Stomach (tissue), 9 donors: Measurements from ENCODE around the gene ARID5A. TPM values are rescaled to one million over a fixed set of nuclear protein-coding genes. Genes with fewer than 3 reads are reported as not detected.

Experiments
- DNase-seq, 2 donors: peaks; one replicate each; pipeline versions ENCODE4 v3.0.0 to v3.0.0-alpha.2; 2013 to 2019
- H3K27ac ChIP-seq, 5 donors: fragments of 200-600 bp in 4 of 5; sonication (generic) in 4 of 5; one replicate each; pipeline ENCODE4 v1.5.1; 2013 to 2019; ENCODE audit warnings: mild to moderate bottlenecking in 1 of 5, moderate library complexity in 1 of 5
- H3K27me3 ChIP-seq, 3 donors: fragments of 200-600 bp; sonication (generic); one replicate each; pipeline ENCODE4 v1.5.1; 2017 to 2019; ENCODE audit warnings: mixed run types in 1 of 3
- H3K36me3 ChIP-seq, 4 donors: fragments of 200-600 bp; sonication (generic); 1 replicate in 3 of 4; 2 replicates in 1 of 4; pipeline ENCODE4 v1.5.1; 2016 to 2019
- H3K4me1 ChIP-seq, 4 donors: fragments of 200-600 bp; sonication (generic); one replicate each; pipeline ENCODE4 v1.5.1; 2016 to 2019
- H3K4me3 ChIP-seq, 4 donors: fragments of 200-600 bp; sonication (generic) in 3 of 4; one replicate each; pipeline ENCODE4 v1.5.1; 2016 to 2019; ENCODE audit warnings: mild to moderate bottlenecking in 1 of 4
- H3K9me3 ChIP-seq, 4 donors: fragments of 200-600 bp; sonication (generic); one replicate each; pipeline ENCODE4 v1.5.1; 2016 to 2019
- CTCF ChIP-seq, 7 experiments: fragments of 450-650 bp in 4 of 7; fragments of 200-600 bp in 3 of 7; sonication (generic) in 3 of 7; IDR thresholded peaks; one replicate each; pipeline ENCODE4 v1.5.1; 2016 to 2019; ENCODE audit warnings: antibody characterized with exemption in 7 of 7, control low read depth in 2 of 7, mild to moderate bottlenecking in 1 of 7
- EP300 ChIP-seq: sonication (generic); formaldehyde crosslinking; IDR thresholded peaks from one replicate; pipeline ENCODE4 v1.6.1; 2017; ENCODE audit warnings: antibody characterized with exemption
- POLR2A ChIP-seq, 4 donors: fragments of 450-650 bp; IDR thresholded peaks; one replicate each; pipeline ENCODE4 v1.6.1; 2016; ENCODE audit warnings: antibody characterized with exemption in 4 of 4, control low read depth in 2 of 4, mild to moderate bottlenecking in 1 of 4, moderate library complexity in 1 of 4
- POLR2AphosphoS5 ChIP-seq, 3 donors: sonication (generic); formaldehyde crosslinking; IDR thresholded peaks; one replicate each; pipeline ENCODE4 v1.6.1; 2016; ENCODE audit warnings: antibody characterized with exemption in 3 of 3
- WGBS, 5 donors: extraction: QIAGEN DNeasy Blood & Tissue Kit in 3 of 5; methylation state at CpG; one replicate each; pipeline versions ENCODE4 v1.1.5 to v1.1.7; 2013 to 2018; 5-methylcytosine and 5-hydroxymethylcytosine counted together
- intact Hi-C: fragments of 100-400 bp; cut with DNase I; formaldehyde crosslinking; loops from one replicate; pipeline ENCODE4 v1.15.1; 2023; ENCODE audit warnings: low total_unique reads
- polyA plus RNA-seq, 3 donors: library from polyadenylated mRNA; stranded (reverse); fragments of 200-250 nt; gene quantifications; one replicate each; pipeline ENCODE4 v1.2.3, GENCODE V29; 2013
- total RNA-seq, 5 donors: library from RNA; depleted of rRNA; stranded (reverse); fragments of >200 nt; gene quantifications; one replicate each; pipeline versions ENCODE4 v1.1.0 to v1.2.3, GENCODE V29; 2014 to 2016
- donor health status: healthy with polysubstance abuse.
- donor health status: Bipolar disorder and iron deficiency.
- donor health status: healthy.

The ARID5A gene
- total and polyA plus RNA-seq, 8 donors: 1.2 to 26.8 (median 14.6) TPM

GRCh38 chr2:96529376-96530143 is 7.0 kb upstream of the ARID5A start:
- H3K27me3 ChIP-seq: no peaks in the 10 kb centered on the region
- 89 to 91% (median 90%) methylated on average over 7 to 9 of the region's 9 CpGs for WGBS, 5 donors
- intact Hi-C loops: no loop called here
- H3K4me1 ChIP-seq: peaks cover 45 to 81% (median 59%) of the 10 kb centered on the region in 4 donors
- H3K4me3 ChIP-seq: no peak overlapping the region
- H3K9me3 ChIP-seq: no peaks in the 10 kb centered on the region
- no peaks in the 10 kb centered on the region for H3K36me3 ChIP-seq
- no peak for DNase-seq
- H3K27ac ChIP-seq: peak overlapping the region in 4 of 5 donors; percentile 78 to 99 (median 92)
- TF ChIP-seq EP300: no peak
- no peak for TF ChIP-seq CTCF (IDR thresholded peaks at IDR 0.05)
- no peak for TF ChIP-seq POLR2AphosphoS5 (IDR thresholded peaks at IDR 0.05)

DNA sequence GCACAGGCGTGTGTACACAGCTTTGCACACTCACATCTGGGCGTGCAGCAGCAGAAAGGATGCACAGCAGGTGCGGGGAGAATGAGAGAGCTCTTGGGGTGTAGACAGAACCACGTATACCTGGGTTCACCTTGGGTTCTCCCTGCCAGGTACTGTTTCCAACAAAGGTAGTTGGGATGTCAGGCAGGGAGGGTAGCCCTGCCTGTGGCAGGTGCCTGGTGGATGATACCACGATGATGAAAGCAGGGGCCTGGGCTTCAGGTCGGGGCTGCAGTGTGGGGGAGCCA is 6.5 kb upstream of the ARID5A start:
- peaks cover 50 to 87% (median 64%) of the 10 kb centered on the region in 4 donors for H3K4me1 ChIP-seq
- intact Hi-C loops: no loop called here
- H3K27me3 ChIP-seq: no peaks in the 10 kb centered on the region
- H3K4me3 ChIP-seq: no peak overlapping the region
- no peaks in the 10 kb centered on the region for H3K9me3 ChIP-seq
- peak overlapping the region in 3 of 5 donors; percentile 91 to 99 (median 93) for H3K27ac ChIP-seq
- TF ChIP-seq EP300 (no peak), POLR2AphosphoS5 (IDR thresholded peaks at IDR 0.05) (no peak), POLR2A (IDR thresholded peaks at IDR 0.05) (no peak), CTCF (IDR thresholded peaks at IDR 0.05) (no peak)
- 82 to 84% (median 83%) methylated on average over 6 of the region's 6 CpGs for WGBS, 5 donors
- DNase-seq: no peak
- no peaks in the 10 kb centered on the region for H3K36me3 ChIP-seq

DNA sequence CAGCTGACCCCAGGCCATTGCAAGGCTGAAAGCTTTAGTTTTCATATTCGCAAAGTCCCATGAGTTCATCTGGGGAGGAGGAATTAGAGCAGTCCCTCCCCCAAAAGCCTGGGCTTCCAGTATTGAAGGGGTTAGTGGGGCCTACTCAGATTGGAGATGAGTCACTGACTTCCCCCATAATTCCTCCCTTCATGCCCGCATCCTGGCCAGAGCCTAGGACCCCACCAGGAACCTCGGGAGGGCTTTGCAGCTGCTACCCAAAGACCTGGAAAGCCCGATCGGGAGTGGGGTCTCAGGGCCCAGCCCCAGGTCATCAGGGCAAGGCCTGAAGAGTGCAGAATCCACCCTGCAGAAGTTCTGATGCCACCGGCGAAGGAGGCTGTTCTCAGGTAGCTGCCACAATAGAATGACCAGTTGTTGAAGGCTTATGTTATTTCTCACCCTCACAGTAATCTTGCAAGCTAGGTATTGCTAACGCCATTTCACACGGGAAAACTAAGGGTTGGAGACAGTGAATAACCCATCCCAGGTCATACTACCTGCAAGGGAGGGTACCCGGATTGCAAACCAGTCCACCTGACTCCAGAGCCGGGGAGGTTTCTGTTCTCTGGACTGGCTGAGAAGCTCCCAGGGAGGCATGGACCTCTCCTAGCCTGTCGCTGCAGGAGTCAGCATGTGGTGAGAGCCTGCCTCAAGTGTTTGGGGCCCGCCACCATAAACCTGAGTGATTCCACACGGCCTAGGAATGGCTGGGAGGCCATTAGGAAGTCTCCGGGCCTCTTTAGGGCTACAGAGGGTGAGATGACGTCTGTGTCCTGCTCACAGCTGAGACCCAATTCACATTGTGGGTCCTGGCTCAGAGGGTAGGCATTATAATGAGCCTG is 5.8 kb upstream of the ARID5A start:
- Histone ChIP-seq H3K9me3 (no peaks in the 10 kb centered on the region), H3K4me1 (peaks cover 50 to 93% (median 67%) of the 10 kb centered on the region in 4 donors), H3K27me3 (no peaks in the 10 kb centered on the region), H3K27ac (peak overlapping the region in 4 of 5 donors; percentile 84 to 99 (median 92)), H3K4me3 (no peak overlapping the region), H3K36me3 (no peaks in the 10 kb centered on the region)
- no peak for TF ChIP-seq POLR2AphosphoS5 (IDR thresholded peaks at IDR 0.05)
- TF ChIP-seq EP300: no peak
- TF ChIP-seq CTCF (IDR thresholded peaks at IDR 0.05): no peak
- TF ChIP-seq POLR2A (IDR thresholded peaks at IDR 0.05): no peak
- DNase-seq: no peak
- intact Hi-C loops: no loop called here
- WGBS, 5 donors: 69 to 85% (median 83%) methylated on average over 11 to 16 of the region's 16 CpGs

- peak overlapping the region in 3 of 4 donors; percentile 19 to 35 (median 22) for H3K4me3 ChIP-seq
- no peak for TF ChIP-seq CTCF (IDR thresholded peaks at IDR 0.05)
- TF ChIP-seq POLR2A (IDR thresholded peaks at IDR 0.05): no peak
- no peak for TF ChIP-seq POLR2AphosphoS5 (IDR thresholded peaks at IDR 0.05)
- TF ChIP-seq EP300: no peak
- WGBS, 5 donors: 77 to 85% (median 80%) methylated on average over 9 of the region's 9 CpGs
- no peaks in the 10 kb centered on the region for H3K27me3 ChIP-seq
- H3K4me1 ChIP-seq: peaks cover 54 to 99% (median 72%) of the 10 kb centered on the region in 4 donors
- H3K36me3 ChIP-seq: no peaks in the 10 kb centered on the region
- no peaks in the 10 kb centered on the region for H3K9me3 ChIP-seq
- intact Hi-C loops: no loop called here
- DNase-seq: no peak
- H3K27ac ChIP-seq: peak overlapping the region; percentile 58 to 99 (median 91)
Measured at GRCh38 chr2:96531366-96531765, 5.2 kb upstream of the ARID5A start.
